Inflammatory macrophage treated with lipopolysaccharide for 4 hours (primary cell): ENCODE results near the gene CCN6.
A peak's percentile ranks its signal among the peaks of the same experiment; 100 is the strongest.
"Not testable (repeated sequence)": the region's sequence is repeated elsewhere in the genome, so short reads cannot be mapped to it uniquely, and the experiment has no call there.

Source experiments
- DNase-seq: peaks from one replicate; pipeline ENCODE4 v3.0.0-alpha.2; 2020

The CCN6 gene

GRCh38 chr6:112051251-112051740 lies 2.6 kb upstream of the CCN6 start:
- not testable (repeated sequence) for DNase-seq

GRCh38 chr6:112054555-112055190 lies 769 bp downstream of the CCN6 start:
- DNase-seq: no peak

- no peak for DNase-seq
These were observed 4.5 kb downstream of the CCN6 start for GRCh38 chr6:112058243-112059032.

GRCh38 chr6:112061605-112062004 lies 7.7 kb downstream of the CCN6 start:
- DNase-seq: no peak

GRCh38 chr6:112062966-112063365 lies 9.1 kb downstream of the CCN6 start:
- no peak for DNase-seq

GRCh38 chr6:112065426-112065986 lies 11.6 kb downstream of the CCN6 start:
- DNase-seq: no peak

- no peak for DNase-seq
These were observed 12.7 kb downstream of the CCN6 start for GRCh38 chr6:112066606-112067005.

GRCh38 chr6:112081569-112081968 lies 27.7 kb downstream of the CCN6 start:
- DNase-seq: no peak

GRCh38 chr6:112085286-112086065 lies 31.6 kb downstream of the CCN6 start:
- DNase-seq: peak; percentile 83

- peak; percentile 60 for DNase-seq
These were observed 32.8 kb downstream of the CCN6 start for GRCh38 chr6:112086744-112087135.

- peak; percentile 96 for DNase-seq
These were observed 33.4 kb downstream of the CCN6 start, which contains the start of the genes FAM229B and TUBE1 for GRCh38 chr6:112087136-112087911. FAM229B (plus strand) TSS chr6:112087591; CDS start chr6:112099284, 11,693 bp downstream. TUBE1 (minus strand) TSS chr6:112087482; CDS start chr6:112087434, 48 bp downstream.

- no peak for DNase-seq
These were observed 34.0 kb downstream of the CCN6 start for GRCh38 chr6:112087916-112088315.

GRCh38 chr6:112096901-112097300 lies 43.0 kb downstream of the CCN6 start:
- no peak for DNase-seq

- DNase-seq: no peak
These were observed 46.7 kb downstream of the CCN6 start for GRCh38 chr6:112100561-112100960.

GRCh38 chr6:112106026-112106425 lies 52.1 kb downstream of the CCN6 start:
- DNase-seq: not testable (repeated sequence)

- no peak for DNase-seq
These were observed 52.7 kb downstream of the CCN6 start for GRCh38 chr6:112106562-112106961.

- DNase-seq: no peak
These were observed 55.4 kb downstream of the CCN6 start for GRCh38 chr6:112109262-112109661.

- DNase-seq: no peak
These were observed 59.5 kb downstream of the CCN6 start for GRCh38 chr6:112113431-112113830.

- no peak for DNase-seq
These were observed 60.0 kb downstream of the CCN6 start for GRCh38 chr6:112113918-112114317.

- no peak for DNase-seq
These were observed 60.8 kb downstream of the CCN6 start for GRCh38 chr6:112114577-112115223.

GRCh38 chr6:112116221-112116620 lies 62.3 kb downstream of the CCN6 start:
- no peak for DNase-seq

GRCh38 chr6:112117554-112117953 lies 63.6 kb downstream of the CCN6 start:
- peak; percentile 16 for DNase-seq
